ENCODE measurements around the gene RNF32.
A peak's percentile ranks its signal among the peaks of the same experiment; 100 is the strongest.

The RNF32 gene

GRCh38 chr7:156607332-156608172 is 33.0 kb upstream of the RNF32 start:
- no peak for TF ChIP-seq JUND (IDR thresholded peaks at IDR 0.05; ENCODE audit: low read depth)
- DNase-seq (ENCODE audit: low read depth in 1 of 2, low spot score in 1 of 2), result no peak
- in situ Hi-C loops (cut with HindIII; ENCODE audit: low pct_unique_long_range_greater_than_20kb, low sequenced_read_pairs), result no loop called here

- TF ChIP-seq JUND (IDR thresholded peaks at IDR 0.05; ENCODE audit: low read depth), result no peak
- no peak for DNase-seq (ENCODE audit: low read depth in 1 of 2, low spot score in 1 of 2)
- in situ Hi-C loops (cut with HindIII; ENCODE audit: low pct_unique_long_range_greater_than_20kb, low sequenced_read_pairs), result no loop called here
Measured at GRCh38 chr7:156608173-156608478, 32.4 kb upstream of the RNF32 start.

- no peak for DNase-seq (ENCODE audit: low read depth in 1 of 2, low spot score in 1 of 2)
- in situ Hi-C loops (cut with HindIII; ENCODE audit: low pct_unique_long_range_greater_than_20kb, low sequenced_read_pairs), result no loop called here
- TF ChIP-seq JUND (IDR thresholded peaks at IDR 0.05; ENCODE audit: low read depth), result no peak
Measured at GRCh38 chr7:156609010-156609877, 31.3 kb upstream of the RNF32 start.

GRCh38 chr7:156610130-156610529 is 30.4 kb upstream of the RNF32 start:
- in situ Hi-C loops (cut with HindIII; ENCODE audit: low pct_unique_long_range_greater_than_20kb, low sequenced_read_pairs), result no loop called here
- DNase-seq (ENCODE audit: low read depth in 1 of 2, low spot score in 1 of 2), result no peak
- no peak for TF ChIP-seq JUND (IDR thresholded peaks at IDR 0.05; ENCODE audit: low read depth)

- TF ChIP-seq JUND (IDR thresholded peaks at IDR 0.05; ENCODE audit: low read depth), result no peak
- no peak for DNase-seq (ENCODE audit: low read depth in 1 of 2, low spot score in 1 of 2)
- in situ Hi-C loops (cut with HindIII; ENCODE audit: low pct_unique_long_range_greater_than_20kb, low sequenced_read_pairs), result no loop called here
Measured at GRCh38 chr7:156610601-156611000, 30.0 kb upstream of the RNF32 start.

- no peak for TF ChIP-seq JUND (IDR thresholded peaks at IDR 0.05; ENCODE audit: low read depth)
- in situ Hi-C loops (cut with HindIII; ENCODE audit: low pct_unique_long_range_greater_than_20kb, low sequenced_read_pairs), result no loop called here
- DNase-seq (ENCODE audit: low read depth in 1 of 2, low spot score in 1 of 2), result no peak
Measured at GRCh38 chr7:156611014-156612010, 29.3 kb upstream of the RNF32 start.

GRCh38 chr7:156612930-156613329 is 27.6 kb upstream of the RNF32 start:
- DNase-seq (ENCODE audit: low read depth in 1 of 2, low spot score in 1 of 2), result no peak
- no peak for TF ChIP-seq JUND (IDR thresholded peaks at IDR 0.05; ENCODE audit: low read depth)
- in situ Hi-C loops (cut with HindIII; ENCODE audit: low pct_unique_long_range_greater_than_20kb, low sequenced_read_pairs), result no loop called here

GRCh38 chr7:156614434-156615264 is 25.9 kb upstream of the RNF32 start:
- no peak for TF ChIP-seq JUND (IDR thresholded peaks at IDR 0.05; ENCODE audit: low read depth)
- in situ Hi-C loops (cut with HindIII; ENCODE audit: low pct_unique_long_range_greater_than_20kb, low sequenced_read_pairs), result no loop called here
- DNase-seq (ENCODE audit: low read depth in 1 of 2, low spot score in 1 of 2), result peak in 1 of 2 experiments; percentile 10

- no peak for DNase-seq (ENCODE audit: low read depth in 1 of 2, low spot score in 1 of 2)
- in situ Hi-C loops (cut with HindIII; ENCODE audit: low pct_unique_long_range_greater_than_20kb, low sequenced_read_pairs), result no loop called here
- TF ChIP-seq JUND (IDR thresholded peaks at IDR 0.05; ENCODE audit: low read depth), result no peak
Measured at GRCh38 chr7:156616269-156617202, 24.0 kb upstream of the RNF32 start.

- in situ Hi-C loops (cut with HindIII; ENCODE audit: low pct_unique_long_range_greater_than_20kb, low sequenced_read_pairs), result no loop called here
- TF ChIP-seq JUND (IDR thresholded peaks at IDR 0.05; ENCODE audit: low read depth), result no peak
- no peak for DNase-seq (ENCODE audit: low read depth in 1 of 2, low spot score in 1 of 2)
Measured at GRCh38 chr7:156617215-156617614, 23.4 kb upstream of the RNF32 start.
